IMR-90 (cell line): Measurements from ENCODE around the gene PEX5. TPM values are rescaled to one million over a fixed set of nuclear protein-coding genes. Genes with fewer than 3 reads are reported as not detected.

Experiments
- ATAC-seq: fragments of 200-7000 bp; cut with Tn5 transposase; 2 replicates; pipeline ENCODE4 v1.9.1; 2020; ENCODE audit warnings: low read depth, mild to moderate bottlenecking, moderate library complexity
- BruUV-seq: library from RNA; stranded (reverse); fragments of 400-500 nt; replicated peaks from 2 replicates; lab custom pipeline; 2021; lab: Mats Ljungman, UMichigan
- CTCF ChIA-PET: fragments of 300-600 bp; formaldehyde crosslinking; extraction: SDS; loops from one replicate; lab custom pipeline; 2021; ENCODE audit warnings: antibody characterized with exemption; lab: Yijun Ruan, JAX
- POLR2A ChIA-PET: fragments of 300-600 bp; sonication (Branson Sonifier 250); formaldehyde crosslinking; loops from one replicate; lab custom pipeline; 2022; ENCODE audit warnings: antibody characterized with exemption; ENCODE audit not compliant: unreplicated experiment; lab: Charles Lee
- DNase-seq: peaks from one replicate; pipeline ENCODE4 v3.0.0; 2013
- H2AFZ ChIP-seq: replicated peaks from 2 replicates; pipeline ENCODE3; 2013; ENCODE audit warnings: low read length, mild to moderate bottlenecking; ENCODE audit not compliant: poor library complexity
- H2AK5ac ChIP-seq: 2 replicates; pipeline ENCODE4 v1.6.1; 2013; ENCODE audit warnings: low read depth, low read length, inconsistent platforms
- H2AK9ac ChIP-seq: replicated peaks from 2 replicates; pipeline ENCODE3; 2013; ENCODE audit warnings: mild to moderate bottlenecking, low read depth, low read length, moderate library complexity; ENCODE audit not compliant: poor library complexity
- H2BK120ac ChIP-seq: 2 replicates; pipeline ENCODE4 v1.6.1; 2013; ENCODE audit warnings: low read depth, low read length, inconsistent platforms
- H2BK15ac ChIP-seq: 3 replicates; pipeline ENCODE4 v1.6.1; 2013; ENCODE audit warnings: low read depth, low read length, inconsistent platforms
- H2BK20ac ChIP-seq: 2 replicates; pipeline ENCODE4 v1.6.1; 2013; ENCODE audit warnings: low read depth, mild to moderate bottlenecking, inconsistent platforms, low read length, moderate library complexity
- H2BK5ac ChIP-seq: 2 replicates; pipeline ENCODE4 v1.6.1; 2013; ENCODE audit warnings: mild to moderate bottlenecking, low read depth, low read length, inconsistent platforms; ENCODE audit not compliant: poor library complexity, severe bottlenecking
- H3K14ac ChIP-seq: replicated peaks from 2 replicates; pipeline ENCODE4 v1.6.1; 2013; ENCODE audit warnings: low read depth, low read length, inconsistent platforms
- H3K18ac ChIP-seq: 2 replicates; pipeline ENCODE4 v1.6.1; 2013; ENCODE audit warnings: low read depth, low read length, control low read depth
- H3K23ac ChIP-seq: 2 replicates; pipeline ENCODE4 v1.6.1; 2013; ENCODE audit warnings: low read depth, low read length, inconsistent platforms
- H3K27ac ChIP-seq: 2 replicates; pipeline ENCODE4 v1.5.1; 2013; ENCODE audit warnings: mild to moderate bottlenecking, control low read depth, low read length; ENCODE audit not compliant: insufficient read depth
- H3K27me3 ChIP-seq: 2 replicates; pipeline ENCODE4 v1.6.1; 2013; ENCODE audit warnings: low read length; ENCODE audit not compliant: control insufficient read depth, insufficient read depth
- H3K36me3 ChIP-seq: 2 replicates; pipeline ENCODE4 v1.6.1; 2013; ENCODE audit warnings: low read length, mixed read lengths; ENCODE audit not compliant: control insufficient read depth, insufficient read depth
- H3K4ac ChIP-seq: 2 replicates; pipeline ENCODE4 v1.6.1; 2013; ENCODE audit warnings: low read depth, low read length, inconsistent platforms
- H3K4me1 ChIP-seq: 2 replicates; pipeline ENCODE4 v1.6.1; 2013; ENCODE audit warnings: low read length, mixed read lengths; ENCODE audit not compliant: control insufficient read depth, insufficient read depth
- H3K4me2 ChIP-seq: 2 replicates; pipeline ENCODE4 v1.6.1; 2013; ENCODE audit warnings: low read depth, mild to moderate bottlenecking, control low read depth, low read length, moderate library complexity
- H3K4me3 ChIP-seq: 2 replicates; pipeline ENCODE4 v1.5.1; 2013; ENCODE audit warnings: low read depth, mild to moderate bottlenecking, control low read depth, low read length, moderate library complexity; ENCODE audit not compliant: insufficient read depth
- H3K56ac ChIP-seq: 2 replicates; pipeline ENCODE4 v1.6.1; 2013; ENCODE audit warnings: low read length, inconsistent platforms; ENCODE audit not compliant: insufficient read depth; ENCODE audit errors: extremely low read depth
- H3K79me1 ChIP-seq, 2 experiments: 2 replicates each; pipeline ENCODE4 v1.6.1; 2013; ENCODE audit warnings: low read length in 2 of 2, inconsistent platforms in 1 of 2, low read depth in 1 of 2
- H3K9ac ChIP-seq: 2 replicates; pipeline ENCODE4 v1.6.1; 2013; ENCODE audit warnings: low read depth, low read length, control low read depth
- H3K9me1 ChIP-seq: 2 replicates; pipeline ENCODE4 v1.6.1; 2013; ENCODE audit warnings: low read length, inconsistent platforms; ENCODE audit not compliant: insufficient read depth
- H3K9me3 ChIP-seq: 2 replicates; pipeline ENCODE4 v1.6.1; 2013; ENCODE audit warnings: low read length; ENCODE audit not compliant: control insufficient read depth, insufficient read depth
- H4K20me1 ChIP-seq: 2 replicates; pipeline ENCODE4 v1.6.1; 2013; ENCODE audit warnings: low read length, inconsistent platforms; ENCODE audit not compliant: insufficient read depth
- H4K5ac ChIP-seq: 2 replicates; pipeline ENCODE4 v1.6.1; 2013; ENCODE audit warnings: mild to moderate bottlenecking, low read depth, low read length, control low read depth
- H4K8ac ChIP-seq, 2 experiments: 2 replicates each; pipeline ENCODE4 v1.6.1; 2013; ENCODE audit warnings: low read depth in 2 of 2, low read length in 2 of 2, control low read depth in 1 of 2, inconsistent platforms in 1 of 2
- H4K91ac ChIP-seq: 2 replicates; pipeline ENCODE4 v1.6.1; 2013; ENCODE audit warnings: low read depth, low read length, inconsistent platforms; ENCODE audit not compliant: insufficient read depth
- CEBPB ChIP-seq: IDR thresholded peaks from 2 replicates; pipeline ENCODE4 v1.6.1; 2012; ENCODE audit warnings: low read depth, low read length, improper control_type of control experiment
- MAFK ChIP-seq: IDR thresholded peaks from 2 replicates; pipeline ENCODE4 v1.6.1; 2012; ENCODE audit warnings: low read depth, low read length, improper control_type of control experiment
- NFE2L2 ChIP-seq: fragments of 150-350 bp; IDR thresholded peaks from 2 replicates; pipeline ENCODE4 v1.6.1; 2016; ENCODE audit warnings: low read depth, mild to moderate bottlenecking, low read length
- WGBS, 2 experiments: methylation state at CpG; one replicate each; pipeline versions ENCODE4 v1.1.5 to v1.1.7; 2013; ENCODE audit warnings: missing lambda C conversion rate in 2 of 2; ENCODE audit not compliant: insufficient read length in 1 of 2; ENCODE audit errors: extremely low coverage in 2 of 2; 5-methylcytosine and 5-hydroxymethylcytosine counted together
- dilution Hi-C: fragments of 300-500 bp; cut with HindIII; formaldehyde crosslinking; loops from one replicate; pipeline ENCODE4 v1.14.3; 2018; ENCODE audit warnings: low sequenced_read_pairs; ENCODE audit not compliant: unreplicated experiment
- in situ Hi-C: fragments of 300-500 bp; cut with MboI; formaldehyde crosslinking; loops from 3 replicates; pipeline ENCODE4 v1.14.3; 2019; ENCODE audit warnings: low sequenced_read_pairs, inconsistent platforms, mixed read lengths
- intact Hi-C: fragments of 100-400 bp; cut with micrococcal nuclease; formaldehyde crosslinking; loops from 2 replicates; pipeline ENCODE4 v1.10.0; 2022
- polyA plus RNA-seq, 3 experiments: library from polyadenylated mRNA; depleted of rRNA; stranded (reverse); fragments of >200 nt; gene quantifications; 2 replicates each; pipeline ENCODE4 v1.2.3, GENCODE V29; 2012; ENCODE audit warnings: low replicate concordance in 1 of 3
- total RNA-seq: library from RNA; depleted of rRNA; stranded (reverse); fragments of >200 nt; gene quantifications from 2 replicates; pipeline ENCODE4 v1.2.3, GENCODE V29; 2012
- TF ChIP-seq, protein P1 (sequence below): fragments of 150-350 bp; IDR thresholded peaks from 2 replicates; pipeline ENCODE4 v1.6.1; 2016; ENCODE audit warnings: low read depth, mild to moderate bottlenecking, low read length, moderate library complexity, borderline replicate concordance

Gene PEX5
- total and polyA plus RNA-seq, 2 of the 4 experiments (the other 2 are of a cell fraction) = 14.4 to 18.3 TPM

DNA sequence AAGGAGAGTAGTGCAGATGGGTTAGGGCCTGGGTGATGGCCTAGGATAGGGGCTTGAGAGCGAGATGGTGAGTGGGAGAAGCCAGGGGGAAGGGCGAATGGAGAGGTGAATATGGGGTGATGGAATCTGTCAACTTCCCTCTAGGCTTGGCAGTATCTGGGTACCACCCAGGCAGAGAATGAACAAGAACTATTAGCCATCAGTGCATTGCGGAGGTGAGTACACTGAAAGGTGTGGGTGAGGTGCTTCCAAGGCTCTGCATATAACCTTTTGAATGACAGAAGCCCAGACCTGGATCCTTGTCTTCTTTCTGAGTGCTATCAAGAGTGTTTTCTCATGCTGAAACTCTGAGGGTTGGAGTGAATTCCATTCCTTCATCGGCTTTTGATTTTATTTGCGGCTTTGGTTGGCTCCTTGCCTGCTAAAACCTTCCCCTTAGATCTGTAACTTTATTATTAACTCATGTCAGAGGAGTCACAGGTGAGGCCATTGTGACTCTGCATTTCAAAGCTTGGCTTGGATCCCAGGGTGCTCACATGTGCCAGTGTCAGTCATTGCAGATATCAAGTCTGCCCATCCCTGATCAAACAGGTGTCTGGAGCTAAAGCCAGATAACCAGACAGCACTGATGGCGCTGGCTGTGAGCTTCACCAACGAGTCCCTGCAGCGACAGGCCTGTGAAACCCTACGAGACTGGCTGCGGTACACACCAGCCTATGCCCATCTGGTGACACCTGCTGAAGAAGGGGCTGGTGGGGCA is 18.6 kb downstream of the PEX5 start:
- in situ Hi-C loops = no loop called here
- no peak for DNase-seq
- WGBS, 2 experiments = 100% methylated on average over 3 of the region's 10 CpGs; no CpG with 5 or more reads in 1 of the 2 experiments
- intact Hi-C loops = no loop called here
- TF ChIP-seq NFE2L2 = no peak
- no peak for TF ChIP-seq CEBPB
- TF ChIP-seq MAFK = no peak
- TF ChIP-seq, protein P1, sequence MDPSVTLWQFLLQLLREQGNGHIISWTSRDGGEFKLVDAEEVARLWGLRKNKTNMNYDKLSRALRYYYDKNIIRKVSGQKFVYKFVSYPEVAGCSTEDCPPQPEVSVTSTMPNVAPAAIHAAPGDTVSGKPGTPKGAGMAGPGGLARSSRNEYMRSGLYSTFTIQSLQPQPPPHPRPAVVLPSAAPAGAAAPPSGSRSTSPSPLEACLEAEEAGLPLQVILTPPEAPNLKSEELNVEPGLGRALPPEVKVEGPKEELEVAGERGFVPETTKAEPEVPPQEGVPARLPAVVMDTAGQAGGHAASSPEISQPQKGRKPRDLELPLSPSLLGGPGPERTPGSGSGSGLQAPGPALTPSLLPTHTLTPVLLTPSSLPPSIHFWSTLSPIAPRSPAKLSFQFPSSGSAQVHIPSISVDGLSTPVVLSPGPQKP = no peak
- H3K4me2 ChIP-seq = no peak overlapping the region
- no peak overlapping the region for H2BK120ac ChIP-seq
- no peak overlapping the region for H2AK5ac ChIP-seq
- no peak overlapping the region for H2AK9ac ChIP-seq
- no peak overlapping the region for H3K23ac ChIP-seq
- H4K91ac ChIP-seq = no peak overlapping the region
- H3K4ac ChIP-seq = no peak overlapping the region
- dilution Hi-C loops = no loop called here
- no peak overlapping the region for H3K14ac ChIP-seq
- no peaks in the 10 kb centered on the region for H3K27me3 ChIP-seq
- no peaks in the 10 kb centered on the region for H3K4me1 ChIP-seq
- H3K36me3 ChIP-seq = peaks cover 43% of the 10 kb centered on the region
- H2AFZ ChIP-seq = no peak overlapping the region
- no peak overlapping the region for H3K18ac ChIP-seq
- H2BK20ac ChIP-seq = no peak overlapping the region
- peaks cover 3% of the 10 kb centered on the region; the same call in 1 of the 2 replicates for H3K9me3 ChIP-seq
- no peak overlapping the region for H2BK15ac ChIP-seq
- POLR2A ChIA-PET = no interaction called here
- CTCF ChIA-PET = no interaction called here
- no peak overlapping the region for H3K4me3 ChIP-seq
- H4K8ac ChIP-seq = no peak overlapping the region
- no peak overlapping the region for H2BK5ac ChIP-seq
- no TSS peak for BruUV-seq
- peaks cover 3% of the 10 kb centered on the region; the same call in 1 of the 2 replicates for H3K9me1 ChIP-seq
- H3K9ac ChIP-seq = no peak overlapping the region
- no peak for ATAC-seq
- no peak overlapping the region for H3K27ac ChIP-seq
- H4K5ac ChIP-seq = no peak overlapping the region
- H3K56ac ChIP-seq = no peak overlapping the region
- no peaks in the 10 kb centered on the region for H4K20me1 ChIP-seq
- H3K79me1 ChIP-seq = no peaks in the 10 kb centered on the region
